ENCODE results near the gene SEBOX.
"Not testable (repeated sequence)": the region's sequence is repeated elsewhere in the genome, so short reads cannot be mapped to it uniquely, and the experiment has no call there.

SEBOX gene

GRCh38 chr17:28338769-28339212, 26.2 kb downstream of the SEBOX start:
- DNase-seq (ENCODE audit: low read depth), result not testable (repeated sequence)

GRCh38 chr17:28338056-28338768, 26.8 kb downstream of the SEBOX start:
- DNase-seq (ENCODE audit: low read depth), result peak; percentile 60

DNA sequence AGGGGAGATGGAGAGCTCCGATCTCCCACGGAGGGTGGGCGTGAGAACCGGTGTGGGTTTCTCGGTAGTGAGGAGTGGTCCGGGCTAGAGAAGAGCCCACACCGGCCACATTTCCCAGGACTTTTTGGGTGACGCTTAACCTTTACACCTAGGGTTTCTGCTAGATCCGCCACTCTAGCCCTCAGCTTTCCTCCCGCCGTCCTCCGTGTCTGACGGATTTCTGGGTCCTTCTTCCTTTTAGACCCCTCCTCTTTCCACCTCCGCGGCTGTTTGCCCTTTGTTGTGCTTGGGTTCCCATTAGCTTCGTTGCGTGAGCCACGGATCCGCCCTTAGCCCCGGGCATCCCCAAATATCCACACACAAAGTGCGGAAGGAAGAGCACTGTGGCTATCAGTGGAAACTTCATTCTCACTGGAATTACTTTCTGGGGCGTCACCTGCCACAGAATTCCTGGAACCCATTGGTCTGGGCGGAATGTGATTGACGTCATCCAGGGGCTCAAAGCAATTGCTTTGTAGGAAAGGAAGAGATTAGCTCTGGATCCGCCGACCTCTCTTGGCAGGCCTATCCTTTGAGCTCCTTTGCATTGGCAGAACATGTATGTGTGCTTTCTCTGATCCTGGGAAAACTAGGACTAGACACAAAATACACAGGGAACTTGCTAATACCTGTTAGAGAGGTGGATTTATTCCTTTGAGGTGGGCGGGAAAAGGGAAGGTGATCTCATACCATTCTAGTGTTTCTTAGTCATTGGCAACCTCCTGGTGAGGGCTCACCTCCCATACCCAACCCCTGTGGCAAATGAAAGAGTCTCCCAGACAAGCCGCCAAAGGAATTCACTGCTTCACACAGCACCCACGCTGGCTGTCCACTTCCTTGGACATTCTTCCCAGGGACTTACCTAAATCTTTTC, 28.8 kb downstream of the SEBOX start:
- DNase-seq (ENCODE audit: low read depth), result peak; percentile 95

- DNase-seq (ENCODE audit: low read depth), result peak; percentile 100
These were observed 29.6 kb downstream of the SEBOX start, which contains the start of the genes IFT20 and TNFAIP1 for GRCh38 chr17:28335201-28335958. TSS of gene IFT20 (minus strand) at chr17:28335472. CDS start at chr17:28331985, 3,487 bp downstream. TSS of gene TNFAIP1 (plus strand) at chr17:28335761. CDS start at chr17:28339522, 3,761 bp downstream.

GRCh38 chr17:28334666-28335200, 30.3 kb downstream of the SEBOX start:
- DNase-seq (ENCODE audit: low read depth), result peak; percentile 71

GRCh38 chr17:28334171-28334570, 30.8 kb downstream of the SEBOX start:
- no peak for DNase-seq (ENCODE audit: low read depth)

- no peak for DNase-seq (ENCODE audit: low read depth)
These were observed 31.8 kb downstream of the SEBOX start for GRCh38 chr17:28333083-28333746.

GRCh38 chr17:28331891-28332420, 33.0 kb downstream of the SEBOX start:
- no peak for DNase-seq (ENCODE audit: low read depth)

DNA sequence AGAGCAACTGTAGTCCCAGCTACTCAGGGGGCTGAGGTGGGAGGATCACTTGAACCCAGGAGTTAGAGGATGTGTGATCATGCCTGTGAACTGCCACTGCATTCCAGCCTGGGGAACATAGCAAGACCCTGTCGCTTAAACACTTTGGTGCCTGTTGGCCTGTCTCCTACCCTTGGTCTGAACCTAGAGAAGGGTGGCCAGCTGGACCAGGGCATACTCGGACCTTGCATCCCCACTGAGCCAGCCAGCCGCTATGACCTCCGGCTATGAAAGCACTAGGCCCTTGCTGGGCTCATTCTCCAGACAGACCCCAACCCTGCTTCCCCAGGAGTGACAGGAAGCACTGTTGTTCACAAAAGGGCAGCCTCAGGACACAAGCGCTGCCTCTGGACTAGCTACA, 34.3 kb downstream of the SEBOX start:
- DNase-seq (ENCODE audit: low read depth), result no peak

DNA sequence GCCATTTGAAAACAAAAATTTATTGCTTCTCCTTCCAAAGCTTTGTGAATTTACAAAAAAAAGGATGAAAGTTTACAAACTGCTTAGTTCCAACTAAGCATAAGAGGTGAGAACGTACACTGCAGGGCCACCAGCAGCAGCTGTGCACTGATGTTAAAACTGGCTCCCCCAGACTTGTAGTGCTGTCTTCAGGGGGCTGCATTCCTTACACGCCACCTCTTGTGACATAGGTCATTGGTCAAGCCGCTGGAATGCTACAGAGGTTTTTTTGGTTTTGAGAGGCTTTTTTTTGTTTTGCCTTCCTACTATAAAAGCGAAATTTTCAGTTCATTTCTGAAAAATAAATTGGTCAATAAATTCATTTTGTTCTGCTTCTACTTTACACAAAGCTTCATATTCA, 36.7 kb downstream of the SEBOX start:
- DNase-seq (ENCODE audit: low read depth), result no peak

GRCh38 chr17:28327709-28328108, 37.3 kb downstream of the SEBOX start:
- peak; percentile 34 for DNase-seq (ENCODE audit: low read depth)

DNA sequence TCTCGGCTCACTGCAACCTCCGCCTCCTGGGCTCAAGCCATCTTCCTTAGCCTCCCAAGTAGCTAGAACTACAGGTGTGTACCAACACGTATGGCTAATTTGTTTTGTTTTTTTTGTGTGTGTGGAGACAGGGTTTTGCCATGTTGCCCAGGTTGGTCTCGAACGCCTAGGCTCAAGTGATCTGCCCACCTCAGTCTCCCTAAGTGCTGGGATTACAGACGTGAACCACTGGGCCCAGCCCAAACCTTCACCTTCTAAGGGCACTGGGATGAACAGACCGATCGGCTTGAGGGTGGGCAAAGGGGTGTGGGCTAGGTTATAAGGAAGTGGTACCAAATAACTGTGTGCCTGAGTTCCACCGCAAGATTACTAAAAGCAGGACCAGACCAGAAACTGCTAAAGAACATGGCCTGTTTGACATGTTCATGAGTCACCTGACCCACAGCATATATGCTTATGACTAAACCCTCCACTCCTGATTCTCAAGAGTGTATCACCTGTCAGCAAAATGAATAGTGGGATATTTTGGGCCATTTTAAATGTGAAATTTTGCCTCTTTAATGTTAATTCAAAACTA, 37.9 kb downstream of the SEBOX start:
- peak; percentile 17 for DNase-seq (ENCODE audit: low read depth)

GRCh38 chr17:28326114-28326513, 38.9 kb downstream of the SEBOX start:
- no peak for DNase-seq (ENCODE audit: low read depth)

- no peak for DNase-seq (ENCODE audit: low read depth)
These were observed 39.8 kb downstream of the SEBOX start for GRCh38 chr17:28325211-28325610.

GRCh38 chr17:28324781-28325180, 40.2 kb downstream of the SEBOX start:
- no peak for DNase-seq (ENCODE audit: low read depth)

DNA sequence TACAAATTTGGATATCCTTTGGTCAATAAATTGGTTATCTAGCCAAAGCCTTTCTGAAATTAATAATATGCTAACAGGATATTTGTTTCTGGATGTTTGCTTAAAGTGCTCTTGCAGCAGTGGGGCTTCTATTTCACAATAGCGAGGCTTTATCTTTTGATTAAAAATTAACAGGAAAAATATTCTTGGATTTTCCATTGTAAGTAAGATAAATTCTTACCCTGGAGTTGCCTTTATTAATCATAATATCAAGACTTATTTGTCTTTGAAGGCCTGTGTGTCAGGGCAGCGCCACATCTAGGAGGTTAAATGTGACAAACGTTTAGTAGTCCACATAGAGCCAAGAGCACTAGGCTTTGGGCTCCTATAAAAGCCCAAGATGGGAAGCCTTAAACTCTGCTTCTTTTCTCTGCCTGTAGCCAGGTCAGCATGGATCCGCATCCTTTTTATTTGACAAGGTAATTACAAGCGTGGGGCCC, 40.7 kb downstream of the SEBOX start:
- DNase-seq (ENCODE audit: low read depth), result no peak

DNA sequence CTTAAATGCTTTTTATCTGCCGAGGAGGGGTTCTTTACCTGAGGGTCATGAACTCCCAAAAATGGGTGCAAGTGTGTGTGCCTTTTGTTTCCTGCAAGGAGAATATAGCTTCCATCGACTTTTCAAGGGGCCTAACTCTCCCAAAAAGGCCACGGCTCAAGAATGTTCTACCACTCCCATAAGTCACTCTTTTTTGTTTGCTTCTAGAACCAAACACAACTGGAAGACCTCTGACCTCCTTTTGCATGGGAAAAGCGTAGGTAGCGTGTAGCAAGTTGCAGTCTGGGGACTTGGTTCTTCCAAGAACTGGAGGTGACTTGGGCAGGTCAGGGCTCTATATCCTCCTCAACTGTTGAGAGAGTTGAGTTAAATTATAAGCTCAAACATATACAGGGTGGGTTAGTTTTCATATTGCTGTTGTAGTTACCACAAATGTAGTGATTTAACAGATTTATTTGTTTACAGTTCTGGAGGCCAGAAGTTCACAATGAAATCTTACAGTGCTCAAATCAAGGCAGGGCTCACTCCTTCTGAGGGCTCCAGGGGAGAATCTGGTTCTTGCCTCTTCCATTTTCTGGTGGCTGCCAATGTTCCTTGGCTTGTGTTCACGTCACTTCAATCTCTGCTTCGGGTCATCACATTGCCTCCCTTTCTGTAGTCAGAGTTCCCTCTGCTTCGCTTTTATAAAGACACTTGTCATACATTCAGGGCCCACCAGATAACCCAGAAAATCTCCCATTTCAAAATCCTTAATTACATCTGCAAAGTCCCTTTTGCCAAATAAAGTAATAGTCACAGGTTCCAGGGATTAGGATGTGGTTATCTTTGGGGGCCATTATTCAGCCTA, 44.6 kb downstream of the SEBOX start:
- DNase-seq (ENCODE audit: low read depth), result no peak

GRCh38 chr17:28319598-28319935, 45.4 kb downstream of the SEBOX start:
- DNase-seq (ENCODE audit: low read depth), result no peak

DNA sequence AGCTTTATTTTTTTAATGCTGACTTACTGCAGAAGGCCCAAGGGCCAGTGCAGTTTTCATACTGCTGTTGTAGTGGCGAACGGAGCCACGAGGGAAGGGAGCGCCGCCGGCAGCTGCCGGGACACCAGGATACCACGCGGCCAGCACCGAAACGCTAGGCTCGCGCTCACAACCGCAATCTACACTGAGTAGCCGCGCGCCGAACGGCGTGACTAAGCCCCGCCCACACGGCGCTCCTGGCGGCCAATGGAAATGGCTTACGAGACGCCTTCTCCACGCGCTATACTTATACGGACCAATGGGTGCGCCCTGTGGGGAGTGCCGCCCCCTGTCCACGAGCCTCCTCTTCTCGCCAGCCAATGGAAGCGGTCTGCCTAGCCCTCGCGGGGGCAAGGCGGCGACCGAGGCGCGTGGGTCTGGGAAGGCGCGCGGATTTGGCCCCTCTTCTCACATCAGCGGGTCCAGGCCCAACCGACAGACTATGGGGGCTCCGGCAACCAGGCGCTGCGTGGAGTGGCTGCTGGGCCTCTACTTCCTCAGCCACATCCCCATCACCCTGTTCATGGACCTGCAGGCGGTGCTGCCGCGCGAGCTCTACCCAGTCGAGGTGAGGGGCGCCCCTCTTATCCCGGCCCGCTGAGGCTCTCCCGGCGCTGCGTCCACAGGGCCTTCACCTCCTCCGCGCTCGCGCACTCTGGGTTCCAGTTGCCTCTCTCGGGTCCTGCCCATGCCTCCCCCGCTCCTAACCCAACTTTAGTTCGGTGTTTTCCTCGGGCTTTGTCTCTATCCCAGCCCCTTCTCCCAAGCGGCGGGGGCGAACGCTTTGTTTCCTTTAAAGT, 46.0 kb downstream of the SEBOX start, which contains the start of gene TMEM97:
TSS of gene TMEM97 (plus strand) at position 442 of the 839 bp plus-strand sequence. CDS start at position 482, 40 bp downstream.
- peak; percentile 96 for DNase-seq (ENCODE audit: low read depth)

Measured in amniotic epithelial cell (primary cell).